Thyroid gland (tissue), 4 donors: ENCODE results near the gene BMP6.

Experiments used
- CTCF ChIP-seq, 6 experiments: fragments of 200-600 bp in 3 of 6; fragments of 450-650 bp in 3 of 6; sonication (generic) in 3 of 6; IDR thresholded peaks; one replicate each; pipeline ENCODE4 v1.5.1; 2016 to 2019; ENCODE audit warnings: antibody characterized with exemption in 6 of 6, mild to moderate bottlenecking in 2 of 6, inconsistent platforms in 1 of 6, moderate library complexity in 1 of 6
- POLR2A ChIP-seq, 2 donors: fragments of 450-650 bp; IDR thresholded peaks; one replicate each; pipeline ENCODE4 v1.6.1; 2017; ENCODE audit warnings: antibody characterized with exemption in 2 of 2, mild to moderate bottlenecking in 2 of 2, moderate library complexity in 1 of 2

- TF ChIP-seq CTCF (IDR thresholded peaks at IDR 0.05) (no peak), POLR2A (IDR thresholded peaks at IDR 0.05) (no peak)
These were observed 186.1 kb downstream of the BMP6 start for GRCh38 chr6:7912024-7912423.
